ENCODE data around the gene GPR137B. TPM values are rescaled to one million over a fixed set of nuclear protein-coding genes. Genes with fewer than 3 reads are reported as not detected.

GPR137B gene
- total and polyA plus RNA-seq, 2 of the 8 experiments (the other 6 are each of a cell fraction or from before 2014, with no cell fraction given) = 6.9 to 7.7 TPM

DNA sequence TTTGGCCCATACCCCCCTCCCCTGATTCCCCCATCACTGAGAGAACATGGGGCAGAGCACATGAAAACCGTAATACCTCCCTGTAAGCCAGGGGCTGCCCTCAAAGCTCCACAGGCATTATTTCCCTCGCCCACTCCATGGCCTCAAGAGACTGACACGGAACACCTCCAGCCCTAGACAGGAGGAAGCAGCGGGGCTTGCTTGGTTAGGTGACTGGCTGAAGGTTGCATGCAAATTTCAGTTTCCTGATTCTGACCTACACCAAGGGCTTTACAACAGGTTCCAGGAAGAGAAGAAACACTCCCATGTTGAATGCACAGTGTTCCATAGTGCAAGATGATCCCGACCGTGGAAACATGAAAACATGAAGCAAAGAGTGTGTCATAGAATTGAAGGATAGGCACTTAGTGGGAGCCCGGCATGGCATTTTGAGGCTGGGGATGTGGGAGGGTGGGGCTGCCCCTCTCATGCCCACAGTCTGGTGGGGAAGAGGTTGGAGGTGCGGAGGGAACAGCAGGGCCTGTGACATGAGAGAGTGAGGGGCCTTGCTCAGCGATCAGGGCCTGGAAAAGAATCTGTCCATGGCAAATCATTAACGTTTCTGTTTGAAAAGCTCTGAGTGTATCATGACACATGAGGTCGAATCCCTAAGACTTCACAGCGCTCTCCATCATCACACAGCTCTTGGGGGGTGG lies 33.5 kb downstream of the GPR137B start (continued):
- TF ChIP-seq CBX5 (IDR thresholded peaks at IDR 0.05; ENCODE audit: low read depth, low read length) = no peak
- no peak for TF ChIP-seq JUND (IDR thresholded peaks at IDR 0.05; ENCODE audit: low read length)
- no peak for TF ChIP-seq TBP (IDR thresholded peaks at IDR 0.05; ENCODE audit: low read depth, low read length)
- TF ChIP-seq GABPA (IDR thresholded peaks at IDR 0.05; ENCODE audit: borderline replicate concordance, insufficient read depth, low read length) = no peak
- TF ChIP-seq, protein P1, sequence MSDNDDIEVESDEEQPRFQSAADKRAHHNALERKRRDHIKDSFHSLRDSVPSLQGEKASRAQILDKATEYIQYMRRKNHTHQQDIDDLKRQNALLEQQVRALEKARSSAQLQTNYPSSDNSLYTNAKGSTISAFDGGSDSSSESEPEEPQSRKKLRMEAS (IDR thresholded peaks at IDR 0.05) = no peak
